K562 (cell line): ENCODE measurements around the gene NPAS3. TPM values are rescaled to one million over a fixed set of nuclear protein-coding genes. Genes with fewer than 3 reads are reported as not detected.

ENCODE experiments used
- ATAC-seq: fragments of 200-7000 bp; cut with Tn5 transposase; 3 replicates; pipeline ENCODE4 v1.9.1; 2020; ENCODE audit warnings: moderate library complexity
- BruUV-seq: library from RNA; stranded (reverse); fragments of 400-500 nt; replicated peaks from 2 replicates; lab custom pipeline; 2021; lab: Mats Ljungman, UMichigan
- CTCF ChIA-PET: fragments of 300-600 bp; formaldehyde crosslinking; extraction: SDS; loops from one replicate; lab custom pipeline; 2021; ENCODE audit warnings: low intra/inter-chr PET ratio; lab: Yijun Ruan, JAX
- POLR2A ChIA-PET: fragments of 300-600, 350-650 bp; sonication (Branson Sonifier 250); formaldehyde crosslinking; extraction: SDS; loops from one replicate; lab custom pipeline; 2021; ENCODE audit warnings: antibody characterized with exemption, inconsistent platforms; lab: Yijun Ruan, JAX
- DNase-seq, 4 experiments: peaks; one replicate each; pipeline versions ENCODE4 v3.0.0 to v3.0.0-alpha.2; 2011 to 2018; ENCODE audit warnings: low spot score in 3 of 4, mixed read lengths in 3 of 4; ENCODE audit errors: extremely low read depth in 1 of 4
- FAIRE-seq: peaks from 2 replicates; lab custom pipeline; 2011; peaks lifted over from hg19 to GRCh38; lab: Jason Lieb, UNC
- H2AFZ ChIP-seq: 2 replicates; pipeline ENCODE4 v1.6.0; 2011; ENCODE audit warnings: low read depth, low read length, control low read depth, inconsistent platforms
- H3K27ac ChIP-seq: fragments of 200-600 bp; 3 replicates; pipeline ENCODE4 v1.8.0; 2011; ENCODE audit warnings: low read depth, mild to moderate bottlenecking, control low read depth, inconsistent platforms, low read length, moderate library complexity, mixed read lengths; ENCODE audit errors: extremely low read depth
- H3K27me3 ChIP-seq, 2 experiments: fragments of 300-600 bp in 1 of 2; 2 replicates in 1 of 2; 3 replicates in 1 of 2; pipeline versions ENCODE4 v1.6.0 to v1.8.0; 2011; ENCODE audit warnings: inconsistent platforms in 2 of 2, low read length in 2 of 2, mild to moderate bottlenecking in 1 of 2, mixed read lengths in 1 of 2, moderate library complexity in 1 of 2; ENCODE audit not compliant: control insufficient read depth in 2 of 2, insufficient read depth in 2 of 2
- H3K36me3 ChIP-seq: fragments of 300-600 bp; 3 replicates; pipeline ENCODE4 v1.8.0; 2011; ENCODE audit warnings: mild to moderate bottlenecking, low read length, inconsistent platforms; ENCODE audit not compliant: control insufficient read depth, insufficient read depth
- H3K4me1 ChIP-seq, 2 experiments: fragments of 200-600 bp in 1 of 2; replicated peaks in 1 of 2; 2 replicates in 1 of 2; 3 replicates in 1 of 2; pipeline versions ENCODE4 v1.5.1 to v1.8.0; 2011; ENCODE audit warnings: inconsistent platforms in 2 of 2, low read length in 2 of 2, mild to moderate bottlenecking in 1 of 2, mixed read lengths in 1 of 2, moderate library complexity in 1 of 2; ENCODE audit not compliant: control insufficient read depth in 2 of 2, insufficient read depth in 2 of 2
- H3K4me2 ChIP-seq: 2 replicates; pipeline ENCODE4 v1.6.1; 2011; ENCODE audit warnings: low read length, control low read depth, inconsistent platforms, mixed read lengths; ENCODE audit not compliant: insufficient read depth
- H3K4me3 ChIP-seq: fragments of 200-600 bp; sonication (generic), shearing (Covaris generic); 2 replicates; pipeline ENCODE4 v1.5.1; 2016; ENCODE audit warnings: control low read depth, inconsistent platforms
- H3K79me2 ChIP-seq: fragments of 200-600 bp; 3 replicates; pipeline ENCODE4 v1.8.0; 2011; ENCODE audit warnings: low read length, inconsistent platforms; ENCODE audit not compliant: control insufficient read depth, insufficient read depth
- H3K9ac ChIP-seq, 2 experiments: 2 replicates each; pipeline versions ENCODE4 v1.6.0 to v1.6.1; 2011; ENCODE audit warnings: low read depth in 2 of 2, low read length in 2 of 2, control low read depth in 1 of 2, inconsistent platforms in 1 of 2, mild to moderate bottlenecking in 1 of 2, mixed read lengths in 1 of 2; ENCODE audit not compliant: insufficient read depth in 1 of 2
- H3K9me1 ChIP-seq: one replicate; pipeline ENCODE4 v1.6.0; 2011; ENCODE audit warnings: inconsistent platforms, mild to moderate bottlenecking, low read length, moderate library complexity; ENCODE audit not compliant: control insufficient read depth, insufficient read depth
- H3K9me3 ChIP-seq: replicated peaks from 2 replicates; pipeline ENCODE4 v1.5.1; 2011; ENCODE audit warnings: low read depth, low read length, inconsistent platforms; ENCODE audit not compliant: control insufficient read depth, insufficient read depth
- H4K20me1 ChIP-seq: replicated peaks from 2 replicates; pipeline ENCODE4 v1.6.1; 2011; ENCODE audit warnings: low read length, inconsistent platforms, mixed read lengths; ENCODE audit not compliant: control insufficient read depth, insufficient read depth
- CBX2 ChIP-seq: fragments of 200-600 bp; sonication (generic); IDR thresholded peaks from one replicate; pipeline ENCODE4 v1.6.1; 2012; ENCODE audit warnings: mild to moderate bottlenecking, low read length, inconsistent platforms; ENCODE audit not compliant: insufficient read depth, poor library complexity, severe bottlenecking
- ELF2 ChIP-seq: fragments of 250-450 bp; sonication (Bioruptor Pico); IDR thresholded peaks from 2 replicates; pipeline ENCODE4 v1.5.0; 2021; ENCODE audit warnings: mild to moderate bottlenecking
- ETS1 ChIP-seq: conservative IDR thresholded peaks from 2 replicates; pipeline ENCODE4 v1.6.1; 2011; ENCODE audit warnings: low read depth, mild to moderate bottlenecking, low read length; ENCODE audit not compliant: control insufficient read depth
- FOXK2 ChIP-seq, 2 experiments: fragments of 450-650 bp; IDR thresholded peaks in 1 of 2; conservative IDR thresholded peaks in 1 of 2; 2 replicates each; pipeline ENCODE4 v1.6.1; 2016; ENCODE audit warnings: low read depth in 2 of 2, mild to moderate bottlenecking in 1 of 2
- HDGF ChIP-seq: fragments of 450-650 bp; IDR thresholded peaks from 2 replicates; pipeline ENCODE4 v1.6.1; 2016
- HINFP ChIP-seq: fragments of 450-650 bp; conservative IDR thresholded peaks from 2 replicates; pipeline ENCODE4 v1.6.1; 2016; ENCODE audit warnings: missing genetic modification characterization, low read depth, mild to moderate bottlenecking, control low read depth, missing compliant biosample characterization
- HNRNPK ChIP-seq: fragments of 200-400 bp; formaldehyde crosslinking; IDR thresholded peaks from one replicate; pipeline ENCODE4 v1.6.1; 2018; ENCODE audit warnings: mild to moderate bottlenecking, low read depth, low read length; ENCODE audit not compliant: poor library complexity, severe bottlenecking
- LCOR ChIP-seq: sonication (generic); formaldehyde crosslinking; IDR thresholded peaks from 2 replicates; pipeline ENCODE4 v1.8.0; 2022; ENCODE audit warnings: mild to moderate bottlenecking, missing genetic modification reagents
- MAFK ChIP-seq: IDR thresholded peaks from 2 replicates; pipeline ENCODE4 v1.6.1; 2011; ENCODE audit warnings: low read length, improper control_type of control experiment
- MTA3 ChIP-seq: fragments of 450-650 bp; formaldehyde crosslinking; IDR thresholded peaks from 2 replicates; pipeline ENCODE4 v1.6.1; 2017; ENCODE audit warnings: mild to moderate bottlenecking, borderline replicate concordance
- RBM34 ChIP-seq: fragments of 200-400 bp; formaldehyde crosslinking; IDR thresholded peaks from 2 replicates; pipeline ENCODE4 v1.6.1; 2018; ENCODE audit warnings: low read length, borderline replicate concordance; ENCODE audit not compliant: insufficient read depth
- TAF15 ChIP-seq: fragments of 200-400 bp; formaldehyde crosslinking; IDR thresholded peaks from 2 replicates; pipeline ENCODE4 v1.6.1; 2017; ENCODE audit warnings: mild to moderate bottlenecking, low read depth, low read length, moderate library complexity
- TCF15 ChIP-seq: fragments of 250-450 bp; sonication (Bioruptor Pico); IDR thresholded peaks from 2 replicates; pipeline ENCODE4 v1.8.0; 2022; ENCODE audit warnings: moderate library complexity, mild to moderate bottlenecking, inconsistent platforms
- THRAP3 ChIP-seq: fragments of 450-650 bp; IDR thresholded peaks from 2 replicates; pipeline ENCODE4 v1.6.1; 2016; ENCODE audit warnings: mild to moderate bottlenecking, inconsistent platforms, borderline replicate concordance
- ZNF23 ChIP-seq: fragments of 250-450 bp; sonication (Bioruptor Pico); IDR thresholded peaks from 2 replicates; pipeline ENCODE4 v1.4.0; 2020; ENCODE audit warnings: mild to moderate bottlenecking
- ZNF695 ChIP-seq: fragments of 450-650 bp; formaldehyde crosslinking; IDR thresholded peaks from 2 replicates; pipeline ENCODE4 v1.4.0; 2020; ENCODE audit warnings: mild to moderate bottlenecking, moderate library complexity
- WGBS: fragments of 100-300 bp; shearing (Covaris generic); methylation state at CpG from one replicate; pipeline ENCODE4 v1.1.6; 2016; ENCODE audit warnings: low coverage, mixed read lengths; ENCODE audit not compliant: insufficient coverage; ENCODE audit errors: missing lambda C conversion rate; 5-methylcytosine and 5-hydroxymethylcytosine counted together
- in situ Hi-C: fragments of 300-500 bp; cut with MboI; formaldehyde crosslinking; loops from 4 replicates; pipeline ENCODE4 v1.15.0; 2018; ENCODE audit warnings: inconsistent platforms, mixed read lengths
- intact Hi-C: fragments of 100-400 bp; cut with micrococcal nuclease; formaldehyde crosslinking; loops from 2 replicates; pipeline ENCODE4 v1.14.2; 2022
- polyA plus RNA-seq, 8 experiments: library from polyadenylated mRNA; depleted of rRNA in 4 of 8; stranded (reverse) in 5 of 8; unstranded in 3 of 8; fragments of >200 nt; fragmentation: Nextera tagmentation in 2 of 8; fragmentation: Illumina TruSeq in 1 of 8; extraction: Ambion mirVana in 2 of 8; extraction: Trizol in 1 of 8; gene quantifications; 2 replicates each; pipeline versions ENCODE4 v1.2.1 to v1.2.3, GENCODE V29; 2011 to 2014; ENCODE audit warnings: inconsistent platforms in 1 of 8, missing spikeins in 1 of 8
- total RNA-seq, 7 experiments: library from RNA; depleted of rRNA in 6 of 7; stranded (reverse); fragments of >200 nt in 6 of 7; fragmentation: Illumina TruSeq in 2 of 7; extraction: Trizol in 2 of 7; gene quantifications; 2 replicates each; pipeline versions ENCODE4 v1.2.1 to v1.2.3, GENCODE V29; 2011 to 2021; ENCODE audit warnings: low replicate concordance in 1 of 7

The NPAS3 gene
- total and polyA plus RNA-seq, 9 of the 15 experiments (the other 6 are each of a cell fraction or from before 2014, with no cell fraction given) = 0.04 TPM; not detected in 8

- Histone ChIP-seq H3K27ac (no peak overlapping the region), H3K27me3 (no peaks in the 10 kb centered on the region; a peak in 1 of 5 replicates), H3K4me2 (no peak overlapping the region), H3K9me1 (no peaks in the 10 kb centered on the region), H3K9ac (no peak overlapping the region), H3K4me3 (no peak overlapping the region), H3K4me1 (no peaks in the 10 kb centered on the region), H2AFZ (no peak overlapping the region), H3K79me2 (no peaks in the 10 kb centered on the region), H3K36me3 (no peaks in the 10 kb centered on the region), H4K20me1 (no peaks in the 10 kb centered on the region), H3K9me3 (no peaks in the 10 kb centered on the region)
- intact Hi-C loops (no loop called here), in situ Hi-C loops (no loop called here)
- TF ChIP-seq ELF2 (CRISPR knock-in tag) = no peak
- TF ChIP-seq TCF15 = no peak
- no peak for TF ChIP-seq HNRNPK
- no peak for TF ChIP-seq ZNF23
- no peak for TF ChIP-seq MAFK
- no peak for TF ChIP-seq TAF15
- no peak for TF ChIP-seq LCOR (CRISPR knock-in tag)
- no peak for TF ChIP-seq THRAP3
- no peak for TF ChIP-seq ZNF695 (CRISPR knock-in tag)
- TF ChIP-seq CBX2 = no peak
- no peak for TF ChIP-seq RBM34
- TF ChIP-seq MTA3 = no peak
- TF ChIP-seq HINFP = no peak
- no peak for TF ChIP-seq HDGF
- TF ChIP-seq FOXK2 (conservative IDR thresholded peaks at IDR 0.05 in 1 of 2, IDR thresholded peaks at IDR 0.05 in 1 of 2; ENCODE audit: low read depth in 2 of 2) = no peak
- TF ChIP-seq ETS1 = no peak
- DNase-seq (no peak), ATAC-seq (no peak), FAIRE-seq (no peak)
- ChIA-PET POLR2A (no interaction called here), CTCF (interaction anchor here (0.5 kb wide), 1 partner anchor 928 kb away, joined by 3 read pairs; no protein-coding TSS in a partner anchor)
- WGBS = 18% methylated on average over 4 of the region's 4 CpGs
- no TSS peak for BruUV-seq
These were observed 529.3 kb downstream of the NPAS3 start for GRCh38 chr14:33467971-33468370.
